Epithelial cell of esophagus (primary cell): ENCODE results near the gene ABCE1.

Experiments used
- DNase-seq: peaks from one replicate; pipeline ENCODE4 v3.0.0; 2010; ENCODE audit warnings: low read depth
- H3K4me3 ChIP-seq: 2 replicates; pipeline ENCODE4 v1.5.1; 2011; ENCODE audit warnings: mild to moderate bottlenecking, low read length, control low read depth
- CTCF ChIP-seq: IDR thresholded peaks from 2 replicates; pipeline ENCODE4 v1.5.1; 2011; ENCODE audit warnings: low read depth, mild to moderate bottlenecking, low read length, control low read depth, inconsistent platforms; ENCODE audit not compliant: insufficient read depth; ENCODE audit errors: missing control alignments

ABCE1 gene

GRCh38 chr4:145176641-145177432 lies 78.7 kb downstream of the ABCE1 start:
- H3K4me3 ChIP-seq: peak overlapping the region; percentile 57
- TF ChIP-seq CTCF: no peak
- DNase-seq: peak; percentile 34

- H3K4me3 ChIP-seq: peak overlapping the region; percentile 57
- TF ChIP-seq CTCF: no peak
- peak; percentile 18 for DNase-seq
Measured at GRCh38 chr4:145177511-145177905, 79.4 kb downstream of the ABCE1 start.

- no peak for TF ChIP-seq CTCF
- DNase-seq: peak; percentile 50
- H3K4me3 ChIP-seq: peak overlapping the region; percentile 57
Measured at GRCh38 chr4:145177906-145178538, 79.9 kb downstream of the ABCE1 start.

- TF ChIP-seq CTCF: no peak
- peak; percentile 11 for DNase-seq
- H3K4me3 ChIP-seq: peak overlapping the region; percentile 57
Measured at GRCh38 chr4:145178740-145179280, 80.7 kb downstream of the ABCE1 start.
